Mucosa of descending colon (tissue), 3 donors: Measurements from ENCODE around the gene OGFOD3. TPM values are rescaled to one million over a fixed set of nuclear protein-coding genes. Genes with fewer than 3 reads are reported as not detected.

Experiments
- ATAC-seq: fragments of 200-7000 bp; cut with Tn5 transposase; one replicate; pipeline ENCODE4 v1.9.1; 2020; ENCODE audit warnings: mild to moderate bottlenecking, moderate library complexity
- DNase-seq, 3 donors: peaks; one replicate each; pipeline ENCODE4 v3.0.0-alpha.2; 2020
- H3K36me3 ChIP-seq: fragments of 200-600 bp; one replicate; pipeline ENCODE4 v1.8.0; 2021; ENCODE audit warnings: low read depth, mild to moderate bottlenecking
- H3K4me1 ChIP-seq: fragments of 200-600 bp; one replicate; pipeline ENCODE4 v1.8.0; 2021; ENCODE audit warnings: low read depth, mild to moderate bottlenecking
- H3K4me3 ChIP-seq: fragments of 200-600 bp; one replicate; pipeline ENCODE4 v1.8.0; 2021; ENCODE audit warnings: mild to moderate bottlenecking
- H3K9me3 ChIP-seq: fragments of 200-600 bp; one replicate; pipeline ENCODE4 v1.8.0; 2021; ENCODE audit warnings: mild to moderate bottlenecking
- CTCF ChIP-seq: fragments of 200-600 bp; IDR thresholded peaks from one replicate; pipeline ENCODE4 v1.8.0; 2022; ENCODE audit warnings: antibody characterized with exemption, mild to moderate bottlenecking
- intact Hi-C, 2 donors: fragments of 100-400 bp; cut with DNase I in 1 of 2; cut with micrococcal nuclease in 1 of 2; formaldehyde crosslinking; loops; one replicate each; pipeline versions ENCODE4 v1.11.0 to v1.11.1; 2022; cut with DNase I, micrococcal nuclease
- total RNA-seq, 3 donors: library from RNA; stranded (reverse); fragmentation: NEBNext Ultra II Directional in 2 of 3; extraction: Animal tissue kit (Norgen Biotek cat#: 25700) in 2 of 3; gene quantifications; one replicate each; pipeline versions ENCODE4 v1.2.1 to v1.2.4, GENCODE V29; 2021 to 2023
- donor health status: DM: no; HTN: no; CAD: no; lungs with moderate emphysema.
- donor health status: DM: no; HTN: no; CAD: no.
- donor health status: DM: no; HTN: yes; CAD: no.

OGFOD3 gene
- total RNA-seq, 3 donors from 2014 or later: 26.2 to 28.8 (median 26.2) TPM

GRCh38 chr17:82399601-82400101 lies 18.7 kb downstream of the OGFOD3 start:
- H3K9me3 ChIP-seq: no peaks in the 10 kb centered on the region
- no peaks in the 10 kb centered on the region for H3K4me1 ChIP-seq
- ATAC-seq (no peak), DNase-seq (no peak)
- intact Hi-C loops: no loop called here
- no peak for TF ChIP-seq CTCF
- H3K36me3 ChIP-seq: no peaks in the 10 kb centered on the region
- H3K4me3 ChIP-seq: no peak overlapping the region

- H3K4me1 ChIP-seq: no peaks in the 10 kb centered on the region
- no peak for ATAC-seq
- no peaks in the 10 kb centered on the region for H3K36me3 ChIP-seq
- no peak overlapping the region for H3K4me3 ChIP-seq
- intact Hi-C loops: no loop called here
- DNase-seq: no peak
- H3K9me3 ChIP-seq: no peaks in the 10 kb centered on the region
- no peak for TF ChIP-seq CTCF
Measured at GRCh38 chr17:82399041-82399441, 19.3 kb downstream of the OGFOD3 start.

- intact Hi-C loops: no loop called here
- peak; percentile 40 for ATAC-seq
- H3K4me1 ChIP-seq: no peaks in the 10 kb centered on the region
- peak in 2 of 3 donors; percentile 45 to 57 for DNase-seq
- no peaks in the 10 kb centered on the region for H3K36me3 ChIP-seq
- no peak for TF ChIP-seq CTCF
- H3K9me3 ChIP-seq: no peaks in the 10 kb centered on the region
- no peak overlapping the region for H3K4me3 ChIP-seq
Measured at GRCh38 chr17:82397449-82398335, 20.7 kb downstream of the OGFOD3 start.

GRCh38 chr17:82396601-82397435 lies 21.6 kb downstream of the OGFOD3 start:
- H3K4me3 ChIP-seq: no peak overlapping the region
- DNase-seq (peak in 1 of 3 donors; percentile 46), ATAC-seq (no peak)
- intact Hi-C loops: no loop called here
- no peak for TF ChIP-seq CTCF
- no peaks in the 10 kb centered on the region for H3K36me3 ChIP-seq
- no peaks in the 10 kb centered on the region for H3K4me1 ChIP-seq
- no peaks in the 10 kb centered on the region for H3K9me3 ChIP-seq

GRCh38 chr17:82394278-82394677 lies 24.1 kb downstream of the OGFOD3 start:
- no peaks in the 10 kb centered on the region for H3K36me3 ChIP-seq
- no peak for DNase-seq

More at GRCh38 chr17:82394278-82394677, 24.1 kb downstream of the OGFOD3 start:
- no peak for TF ChIP-seq CTCF
- Histone ChIP-seq H3K4me3 (no peak overlapping the region), H3K9me3 (no peaks in the 10 kb centered on the region), H3K4me1 (no peaks in the 10 kb centered on the region)
- ATAC-seq: no peak
- intact Hi-C loops: no loop called here
